Panc1 (cell line): ENCODE measurements around the gene KRT5. TPM values are rescaled to one million over a fixed set of nuclear protein-coding genes. Genes with fewer than 3 reads are reported as not detected.

ENCODE experiments used
- ATAC-seq: fragments of 200-7000 bp; cut with Tn5 transposase; 2 replicates; pipeline ENCODE4 v1.9.1; 2020; ENCODE audit warnings: mild to moderate bottlenecking, moderate library complexity
- BruUV-seq: library from RNA; stranded (reverse); fragments of 400-500 nt; replicated peaks from 2 replicates; lab custom pipeline; 2021; lab: Mats Ljungman, UMichigan
- CTCF ChIA-PET: fragments of 300-600 bp; sonication (Branson Sonifier 250); formaldehyde crosslinking; loops from one replicate; lab custom pipeline; 2022; ENCODE audit warnings: antibody characterized with exemption; lab: Charles Lee
- POLR2A ChIA-PET: fragments of 300-600 bp; sonication (Branson Sonifier 250); formaldehyde crosslinking; loops from one replicate; lab custom pipeline; 2022; ENCODE audit warnings: antibody characterized with exemption; lab: Charles Lee
- DNase-seq: peaks from one replicate; pipeline ENCODE4 v3.0.0-alpha.2; 2010; ENCODE audit warnings: low read depth, low spot score
- H3K27ac ChIP-seq: 2 replicates; pipeline ENCODE4 v1.5.1; 2011; ENCODE audit warnings: mild to moderate bottlenecking, low read length, inconsistent platforms
- H3K27me3 ChIP-seq: fragments of 200-500 bp; sonication (Bioruptor generic); 2 replicates; pipeline ENCODE4 v1.6.0; 2014; ENCODE audit warnings: low read length, inconsistent platforms; ENCODE audit not compliant: control insufficient read depth, insufficient read depth
- H3K36me3 ChIP-seq: fragments of 200-500 bp; sonication (Bioruptor generic); 2 replicates; pipeline ENCODE4 v1.5.1; 2014; ENCODE audit warnings: inconsistent platforms, mild to moderate bottlenecking, low read length, moderate library complexity; ENCODE audit not compliant: control insufficient read depth, insufficient read depth
- H3K4me1 ChIP-seq: 2 replicates; pipeline ENCODE4 v1.5.1; 2011; ENCODE audit warnings: inconsistent platforms, mild to moderate bottlenecking, low read length, moderate library complexity; ENCODE audit not compliant: control insufficient read depth, insufficient read depth
- H3K4me3 ChIP-seq, 2 experiments: 2 replicates each; pipeline ENCODE4 v1.5.1; 2011 to 2012; ENCODE audit warnings: low read depth in 2 of 2, low read length in 2 of 2, mild to moderate bottlenecking in 2 of 2, inconsistent platforms in 1 of 2, moderate library complexity in 1 of 2
- H3K9me3 ChIP-seq: fragments of 200-500 bp; sonication (Bioruptor generic); 2 replicates; pipeline ENCODE4 v1.5.1; 2014; ENCODE audit warnings: low read depth, mild to moderate bottlenecking, inconsistent platforms, low read length, moderate library complexity; ENCODE audit not compliant: control insufficient read depth, insufficient read depth
- CTCF ChIP-seq: fragments of 450-650 bp; IDR thresholded peaks from 2 replicates; pipeline ENCODE4 v1.5.1; 2017; ENCODE audit warnings: mild to moderate bottlenecking
- POLR2AphosphoS5 ChIP-seq: IDR thresholded peaks from 2 replicates; pipeline ENCODE4 v1.6.1; 2012; ENCODE audit warnings: mild to moderate bottlenecking, low read depth, low read length, moderate library complexity
- REST ChIP-seq, 2 experiments: IDR thresholded peaks; 2 replicates each; pipeline ENCODE4 v1.6.1; 2011 to 2012; ENCODE audit warnings: low read depth in 2 of 2, control low read depth in 1 of 2, low read length in 1 of 2, mild to moderate bottlenecking in 1 of 2, moderate library complexity in 1 of 2; ENCODE audit not compliant: insufficient read depth in 1 of 2
- SIN3A ChIP-seq: IDR thresholded peaks from 2 replicates; pipeline ENCODE4 v1.6.1; 2012; ENCODE audit warnings: low read depth, mild to moderate bottlenecking, low read length, moderate library complexity, borderline replicate concordance; ENCODE audit not compliant: insufficient read depth
- TCF7L2 ChIP-seq: IDR thresholded peaks from 2 replicates; pipeline ENCODE4 v1.6.1; 2011; ENCODE audit warnings: mild to moderate bottlenecking, low read depth, low read length, inconsistent platforms
- in situ Hi-C: cut with HindIII; loops from 2 replicates; pipeline ENCODE4 v1.10.0; 2016; ENCODE audit warnings: low sequenced_read_pairs, low pct_unique_long_range_greater_than_20kb
- intact Hi-C: fragments of 100-400 bp; cut with micrococcal nuclease; formaldehyde crosslinking; loops from one replicate; pipeline ENCODE4 v1.10.0; 2022; ENCODE audit not compliant: unreplicated experiment
- total RNA-seq: library from RNA; stranded (reverse); gene quantifications from one replicate; pipeline ENCODE4 v1.2.1, GENCODE V29; 2021; ENCODE audit not compliant: unreplicated experiment

Gene KRT5
- total RNA-seq, 1 experiment from 2014 or later: not detected

GRCh38 chr12:52558781-52559445 is 38.7 kb upstream of the KRT5 start:
- no peak overlapping the region for H3K4me3 ChIP-seq
- no peaks in the 10 kb centered on the region for H3K4me1 ChIP-seq
- peaks cover 18% of the 10 kb centered on the region for H3K27me3 ChIP-seq
- DNase-seq: no peak
- TF ChIP-seq SIN3A (no peak), CTCF (no peak), POLR2AphosphoS5 (no peak), REST (IDR thresholded peaks at IDR 0.05; ENCODE audit: insufficient read depth in 1 of 2, low read depth in 2 of 2, low read length in 1 of 2) (no peak), TCF7L2 (no peak)
- ChIA-PET POLR2A (no interaction called here), CTCF (interaction anchor here (0.5 kb wide), 1 partner anchor 489 kb away, joined by 4 read pairs; no protein-coding TSS in a partner anchor)
- BruUV-seq: no TSS peak
- ATAC-seq: no peak
- in situ Hi-C loops (no loop called here), intact Hi-C loops (no loop called here)
- no peaks in the 10 kb centered on the region for H3K36me3 ChIP-seq
- H3K9me3 ChIP-seq: no peaks in the 10 kb centered on the region
- H3K27ac ChIP-seq: no peak overlapping the region

GRCh38 chr12:52557476-52557875 is 37.3 kb upstream of the KRT5 start:
- Histone ChIP-seq H3K27ac (no peak overlapping the region), H3K4me3 (no peak overlapping the region), H3K4me1 (no peaks in the 10 kb centered on the region), H3K36me3 (no peaks in the 10 kb centered on the region), H3K27me3 (peaks cover 15% of the 10 kb centered on the region), H3K9me3 (no peaks in the 10 kb centered on the region)
- POLR2A ChIA-PET: no interaction called here
- intact Hi-C loops (no loop called here), in situ Hi-C loops (no loop called here)
- no TSS peak for BruUV-seq
- no peak for TF ChIP-seq CTCF
- TF ChIP-seq SIN3A: no peak
- no peak for TF ChIP-seq POLR2AphosphoS5
- TF ChIP-seq REST (IDR thresholded peaks at IDR 0.05; ENCODE audit: insufficient read depth in 1 of 2, low read depth in 2 of 2, low read length in 1 of 2): no peak
- no peak for DNase-seq
- CTCF ChIA-PET: no interaction called here
- no peak for ATAC-seq
